Articular chondrocyte of knee joint (primary cell): ENCODE measurements around the gene CRYGA. TPM values are rescaled to one million over a fixed set of nuclear protein-coding genes. Genes with fewer than 3 reads are reported as not detected.

Experiments
- total RNA-seq: library from RNA; depleted of rRNA; stranded (reverse); fragments of >200 nt; gene quantifications from 2 replicates; pipeline ENCODE4 v1.2.3, GENCODE V29; 2012

CRYGA gene, protein sequence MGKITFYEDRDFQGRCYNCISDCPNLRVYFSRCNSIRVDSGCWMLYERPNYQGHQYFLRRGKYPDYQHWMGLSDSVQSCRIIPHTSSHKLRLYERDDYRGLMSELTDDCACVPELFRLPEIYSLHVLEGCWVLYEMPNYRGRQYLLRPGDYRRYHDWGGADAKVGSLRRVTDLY
- total RNA-seq: not detected in 2 replicates

DNA sequence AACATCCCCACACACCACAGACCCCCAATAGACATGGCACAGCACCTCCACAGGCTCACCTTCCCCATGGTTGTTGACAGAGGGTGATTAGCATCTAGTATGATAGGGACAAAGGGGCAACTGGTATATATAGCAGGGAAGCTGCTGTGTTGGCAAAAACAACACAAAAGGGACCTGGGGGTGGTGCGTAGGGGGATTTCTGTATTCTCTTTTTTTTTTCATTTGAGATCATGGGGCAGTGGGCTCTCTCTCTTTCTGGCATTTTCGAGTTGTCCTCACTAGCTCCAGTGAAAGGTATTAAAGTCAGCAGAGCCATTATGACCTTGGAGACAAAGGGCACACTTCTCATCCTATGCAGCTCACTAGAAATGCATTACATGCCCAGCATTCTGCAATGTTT is at the start of gene CRYGA:
Gene CRYGA (minus strand): TSS at position 101 of the 400 bp plus-strand sequence. CDS start 33 bp downstream, at position 68.

DNA sequence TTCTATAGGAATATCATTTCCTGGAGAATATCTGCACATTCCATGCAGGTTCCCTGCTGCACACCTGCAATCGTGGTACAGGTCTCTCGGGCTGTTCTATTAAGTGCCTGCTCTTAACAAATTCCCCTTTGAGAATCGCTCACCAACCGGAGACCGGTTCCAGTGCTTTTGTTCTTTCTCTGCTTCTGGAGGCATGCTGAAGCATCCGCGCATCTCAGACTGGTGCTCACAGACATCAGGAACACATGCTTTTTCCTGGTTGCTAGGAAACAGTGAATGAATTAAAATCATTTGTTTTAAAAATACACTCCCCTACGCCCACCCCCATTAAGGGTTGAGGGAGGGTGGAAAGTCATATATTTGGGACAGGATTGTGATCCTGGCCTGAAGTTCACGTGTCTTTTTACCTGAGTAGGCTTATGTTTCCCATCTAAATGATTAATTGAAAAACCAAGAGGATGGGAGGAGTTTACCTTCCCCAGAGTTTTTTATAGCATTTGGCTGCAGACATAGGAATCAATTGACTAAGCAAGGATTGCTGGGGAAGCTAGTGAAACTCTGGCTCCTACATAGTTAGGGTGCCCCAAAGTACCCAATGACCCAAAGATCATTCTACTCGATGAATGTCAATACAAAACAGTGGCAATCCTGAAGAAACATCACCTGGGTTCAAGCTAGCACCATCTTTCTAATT is 26.6 kb upstream of the CRYGA start, which contains the start of gene C2orf80:
Gene C2orf80 (minus strand): TSS at position 221 of the 694 bp plus-strand sequence. CDS start 3,044 bp downstream, outside the sequence.

DNA sequence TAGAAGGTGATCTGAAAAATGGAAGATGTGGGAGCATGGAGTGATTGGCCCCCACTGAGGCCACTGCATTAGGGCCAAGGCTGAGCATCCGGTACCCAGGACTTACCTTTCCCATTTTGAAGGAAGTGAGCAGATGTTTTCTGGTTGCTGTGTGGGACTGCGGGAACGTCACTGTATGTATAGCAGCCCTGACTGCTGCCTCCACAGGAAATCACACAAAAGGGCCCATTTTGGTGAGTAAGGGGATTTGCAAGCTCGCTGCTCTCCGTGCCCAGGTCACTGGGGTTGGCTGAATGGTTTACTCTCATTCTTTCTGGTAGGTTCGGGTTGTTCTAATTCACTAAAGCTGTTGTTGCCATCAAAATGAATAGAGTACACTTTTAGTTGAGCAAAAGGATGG is 17.4 kb downstream of the CRYGA start, which contains the start of gene CRYGB:
Gene CRYGB (minus strand): TSS at position 153 of the 400 bp plus-strand sequence. CDS start 38 bp downstream, at position 115.

DNA sequence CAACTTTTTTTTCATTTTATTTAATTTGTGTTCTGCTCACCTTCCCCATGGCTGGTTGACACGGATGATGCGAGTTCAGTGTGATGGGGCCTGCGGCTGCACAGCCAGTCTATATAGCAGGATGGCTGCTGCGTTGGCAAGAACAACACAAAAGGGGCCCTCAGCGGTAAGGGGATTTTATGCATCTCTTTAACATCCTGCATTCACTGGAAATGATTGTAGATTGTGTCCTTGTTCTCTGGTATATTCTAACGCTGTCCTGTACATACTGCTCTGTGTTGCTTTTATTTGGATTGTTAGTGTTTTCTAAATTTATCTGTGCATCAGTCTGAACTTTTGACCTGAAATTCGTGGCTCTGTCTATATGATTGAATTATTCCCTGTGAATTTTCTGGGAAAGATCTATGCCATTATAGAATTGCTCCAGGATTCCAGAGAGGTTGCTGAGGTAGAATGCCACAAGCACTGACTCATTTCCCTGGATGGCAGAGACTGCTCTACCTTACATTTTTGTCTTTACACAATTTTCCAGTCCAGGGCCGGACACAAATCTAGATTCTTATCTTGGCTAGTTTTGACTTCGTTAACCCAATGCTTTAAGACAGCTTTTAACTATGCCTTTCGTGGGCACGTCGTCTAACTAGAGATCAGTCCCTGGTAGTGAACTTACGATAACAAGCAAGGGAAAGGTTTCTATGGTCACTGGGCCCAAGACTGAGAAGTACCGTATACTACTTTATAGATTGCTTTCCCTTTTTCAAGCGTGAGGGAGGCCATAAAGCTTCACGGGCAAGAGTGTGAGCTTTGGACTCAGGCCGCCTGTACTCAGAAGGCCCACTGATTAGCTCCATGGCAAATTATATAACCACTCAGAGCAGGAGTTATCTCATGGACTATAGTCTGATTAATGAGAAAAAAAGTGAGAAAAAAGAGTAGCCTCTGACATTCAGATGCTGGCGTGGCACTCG is 33.4 kb downstream of the CRYGA start, which contains the start of gene CRYGC:
Gene CRYGC (minus strand): TSS at position 85 of the 968 bp plus-strand sequence. CDS start 36 bp downstream, at position 49.

DNA sequence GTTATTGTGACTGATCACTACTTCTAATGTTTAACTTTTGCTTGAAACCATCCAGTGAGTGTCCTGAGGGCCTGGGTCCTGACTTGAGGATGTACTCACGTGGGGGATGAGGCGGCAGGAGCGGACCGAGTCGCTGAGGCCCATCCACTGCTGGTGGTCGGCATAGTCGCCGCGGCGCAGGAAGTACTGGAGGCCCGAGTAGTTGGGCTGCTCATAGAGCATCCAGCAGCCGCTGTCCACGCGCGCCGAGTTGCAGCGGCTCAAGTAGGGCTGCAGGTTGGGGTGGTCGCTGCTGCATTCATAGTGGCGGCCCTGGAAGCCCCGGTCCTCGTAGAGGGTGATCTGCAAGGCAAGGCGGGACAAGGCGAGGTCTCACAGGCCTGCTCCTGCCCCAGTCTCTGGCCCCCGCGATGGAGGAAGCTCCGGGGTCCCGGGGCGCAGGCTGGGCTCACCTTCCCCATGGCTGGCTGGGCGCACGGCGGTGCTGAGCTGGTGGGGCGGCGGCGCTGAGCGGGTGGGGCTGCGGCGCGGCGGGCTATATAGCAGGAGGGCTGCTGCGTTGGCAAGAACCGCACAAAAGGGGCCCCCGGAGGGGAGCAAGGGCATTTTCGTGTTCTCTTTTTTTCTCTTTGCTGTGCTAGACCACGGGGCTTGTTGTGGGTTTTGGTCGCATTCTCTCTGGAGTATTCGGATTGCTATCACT is 39.2 kb downstream of the CRYGA start, which contains the start of gene CRYGD:
Gene CRYGD (minus strand): TSS at position 512 of the 703 bp plus-strand sequence. CDS start 51 bp downstream, at position 461.

Other genes with a start within 250 kb of the CRYGA start
- gene PLEKHM3, start 138.1 kb downstream of the CRYGA start, total RNA-seq: 16.8 and 17.5 TPM in 2 replicates
- not detected in 2 replicates for gene CRYGD, start 39.1 kb downstream of the CRYGA start, total RNA-seq
- not detected in 2 replicates for gene CRYGC, start 33.8 kb downstream of the CRYGA start, total RNA-seq
- gene CRYGB, start 17.4 kb downstream of the CRYGA start, total RNA-seq: not detected in 2 replicates
- gene C2orf80, start 26.4 kb upstream of the CRYGA start, total RNA-seq: not detected in 2 replicates
- 197 and 222 TPM in 2 replicates for gene IDH1, start 91.5 kb upstream of the CRYGA start, total RNA-seq
- gene PIKFYVE, start 102.7 kb upstream of the CRYGA start, total RNA-seq: 55.0 and 64.3 TPM in 2 replicates
- gene PTH2R, start 243.2 kb upstream of the CRYGA start, total RNA-seq: 0.11 and 0.13 TPM in 2 replicates